Panc1 (cell line): ENCODE results near the gene C1orf115. TPM values are rescaled to one million over a fixed set of nuclear protein-coding genes. Genes with fewer than 3 reads are reported as not detected.
A peak's percentile ranks its signal among the peaks of the same experiment; 100 is the strongest.

Source experiments
- ATAC-seq: fragments of 200-7000 bp; cut with Tn5 transposase; 2 replicates; pipeline ENCODE4 v1.9.1; 2020; ENCODE audit warnings: mild to moderate bottlenecking, moderate library complexity
- BruUV-seq: library from RNA; stranded (reverse); fragments of 400-500 nt; replicated peaks from 2 replicates; lab custom pipeline; 2021; lab: Mats Ljungman, UMichigan
- CTCF ChIA-PET: fragments of 300-600 bp; sonication (Branson Sonifier 250); formaldehyde crosslinking; loops from one replicate; lab custom pipeline; 2022; ENCODE audit warnings: antibody characterized with exemption; lab: Charles Lee
- POLR2A ChIA-PET: fragments of 300-600 bp; sonication (Branson Sonifier 250); formaldehyde crosslinking; loops from one replicate; lab custom pipeline; 2022; ENCODE audit warnings: antibody characterized with exemption; lab: Charles Lee
- DNase-seq: peaks from one replicate; pipeline ENCODE4 v3.0.0-alpha.2; 2010; ENCODE audit warnings: low read depth, low spot score
- H3K27ac ChIP-seq: 2 replicates; pipeline ENCODE4 v1.5.1; 2011; ENCODE audit warnings: mild to moderate bottlenecking, low read length, inconsistent platforms
- H3K27me3 ChIP-seq: fragments of 200-500 bp; sonication (Bioruptor generic); 2 replicates; pipeline ENCODE4 v1.6.0; 2014; ENCODE audit warnings: low read length, inconsistent platforms; ENCODE audit not compliant: control insufficient read depth, insufficient read depth
- H3K36me3 ChIP-seq: fragments of 200-500 bp; sonication (Bioruptor generic); 2 replicates; pipeline ENCODE4 v1.5.1; 2014; ENCODE audit warnings: inconsistent platforms, mild to moderate bottlenecking, low read length, moderate library complexity; ENCODE audit not compliant: control insufficient read depth, insufficient read depth
- H3K4me1 ChIP-seq: 2 replicates; pipeline ENCODE4 v1.5.1; 2011; ENCODE audit warnings: inconsistent platforms, mild to moderate bottlenecking, low read length, moderate library complexity; ENCODE audit not compliant: control insufficient read depth, insufficient read depth
- H3K4me3 ChIP-seq, 2 experiments: 2 replicates each; pipeline ENCODE4 v1.5.1; 2011 to 2012; ENCODE audit warnings: low read depth in 2 of 2, low read length in 2 of 2, mild to moderate bottlenecking in 2 of 2, inconsistent platforms in 1 of 2, moderate library complexity in 1 of 2
- H3K9me3 ChIP-seq: fragments of 200-500 bp; sonication (Bioruptor generic); 2 replicates; pipeline ENCODE4 v1.5.1; 2014; ENCODE audit warnings: low read depth, mild to moderate bottlenecking, inconsistent platforms, low read length, moderate library complexity; ENCODE audit not compliant: control insufficient read depth, insufficient read depth
- POLR2AphosphoS5 ChIP-seq: IDR thresholded peaks from 2 replicates; pipeline ENCODE4 v1.6.1; 2012; ENCODE audit warnings: mild to moderate bottlenecking, low read depth, low read length, moderate library complexity
- SIN3A ChIP-seq: IDR thresholded peaks from 2 replicates; pipeline ENCODE4 v1.6.1; 2012; ENCODE audit warnings: low read depth, mild to moderate bottlenecking, low read length, moderate library complexity, borderline replicate concordance; ENCODE audit not compliant: insufficient read depth
- TCF7L2 ChIP-seq: IDR thresholded peaks from 2 replicates; pipeline ENCODE4 v1.6.1; 2011; ENCODE audit warnings: mild to moderate bottlenecking, low read depth, low read length, inconsistent platforms
- in situ Hi-C: cut with HindIII; loops from 2 replicates; pipeline ENCODE4 v1.10.0; 2016; ENCODE audit warnings: low sequenced_read_pairs, low pct_unique_long_range_greater_than_20kb
- intact Hi-C: fragments of 100-400 bp; cut with micrococcal nuclease; formaldehyde crosslinking; loops from one replicate; pipeline ENCODE4 v1.10.0; 2022; ENCODE audit not compliant: unreplicated experiment
- total RNA-seq: library from RNA; stranded (reverse); gene quantifications from one replicate; pipeline ENCODE4 v1.2.1, GENCODE V29; 2021; ENCODE audit not compliant: unreplicated experiment
- TF ChIP-seq, protein P1 (sequence below), 2 experiments: IDR thresholded peaks; 2 replicates each; pipeline ENCODE4 v1.6.1; 2011 to 2012; ENCODE audit warnings: low read depth in 2 of 2, control low read depth in 1 of 2, low read length in 1 of 2, mild to moderate bottlenecking in 1 of 2, moderate library complexity in 1 of 2; ENCODE audit not compliant: insufficient read depth in 1 of 2
- TF ChIP-seq, protein P2 (sequence below): fragments of 450-650 bp; IDR thresholded peaks from 2 replicates; pipeline ENCODE4 v1.5.1; 2017; ENCODE audit warnings: mild to moderate bottlenecking

Gene C1orf115
- total RNA-seq, 1 experiment from 2014 or later, result 3.9 TPM

DNA sequence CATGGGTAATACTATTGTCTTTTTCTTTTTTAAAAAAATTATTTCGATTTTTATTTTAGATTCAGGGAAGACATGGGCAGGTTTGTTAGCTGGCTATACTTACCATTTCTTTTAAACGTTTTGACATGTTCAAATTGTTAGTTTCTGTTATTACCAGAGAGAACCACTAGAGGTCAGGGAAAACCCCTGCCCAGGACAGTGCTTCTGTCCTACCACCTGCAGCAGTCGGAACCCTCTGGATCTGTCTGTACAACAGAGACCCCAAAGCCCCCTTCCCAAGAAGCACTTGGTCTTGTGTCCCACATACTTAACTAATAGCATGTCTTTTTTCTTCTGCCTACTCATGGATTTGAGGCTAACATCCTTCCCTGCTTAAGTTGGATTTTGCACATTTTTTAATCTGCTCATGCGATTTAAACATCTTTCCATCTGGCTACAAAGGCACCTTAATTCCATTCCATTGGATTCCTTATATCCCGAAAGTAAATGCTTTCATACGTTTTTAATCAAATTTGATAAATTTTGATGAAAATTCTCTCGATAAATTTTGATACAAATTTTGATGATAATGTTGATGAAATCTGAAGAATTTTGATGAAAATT lies 10.0 kb upstream of the C1orf115 start:
- ATAC-seq, result peak; percentile 86
- no peak overlapping the region for H3K4me3 ChIP-seq

DNA sequence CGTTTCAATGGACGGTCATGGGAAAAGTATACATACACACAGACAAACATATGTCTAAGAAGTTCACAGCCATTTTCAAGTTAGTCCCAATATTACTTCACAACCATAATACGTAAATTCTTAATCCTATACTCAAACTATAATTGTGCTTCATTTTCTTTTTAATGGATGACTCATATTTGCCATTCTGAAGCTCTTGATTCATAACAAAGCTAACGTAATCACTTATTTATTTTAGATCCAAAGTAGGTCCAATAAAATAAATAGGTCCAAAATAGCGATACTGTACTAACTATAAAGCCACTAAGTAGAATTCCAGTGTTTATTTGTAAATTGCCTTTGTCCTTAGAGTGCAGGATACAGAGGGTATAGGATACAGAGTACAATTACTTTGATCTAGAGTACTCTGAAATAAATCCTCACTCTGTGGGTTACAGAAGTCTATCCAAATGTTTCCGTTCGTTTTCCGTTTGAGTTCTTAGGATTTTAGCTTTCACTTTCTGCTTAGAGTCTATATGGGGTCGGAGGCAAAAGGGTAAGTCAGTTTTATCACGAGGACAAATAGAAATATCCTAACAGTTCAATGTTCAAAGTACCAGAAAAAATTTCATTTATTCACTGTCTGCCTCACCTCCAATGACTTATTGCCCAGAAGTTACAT lies 8.8 kb upstream of the C1orf115 start:
- ATAC-seq, result no peak
- Histone ChIP-seq H3K36me3 (no peaks in the 10 kb centered on the region), H3K27ac (no peak overlapping the region), H3K9me3 (no peaks in the 10 kb centered on the region), H3K4me1 (0 out of 2 replicates have a peak, but pooled peaks cover 2% of the 10 kb centered on the region), H3K4me3 (no peak overlapping the region), H3K27me3 (no peaks in the 10 kb centered on the region)
- in situ Hi-C loops (no loop called here), intact Hi-C loops (loop anchor here (2.0 to 10.0 kb wide), 2 partner anchors 95 to 397 kb away; no protein-coding TSS in a partner anchor)
- ChIA-PET POLR2A (no interaction called here), CTCF (no interaction called here)
- TF ChIP-seq SIN3A (no peak), TCF7L2 (no peak), POLR2AphosphoS5 (no peak)
- TF ChIP-seq, protein P1, sequence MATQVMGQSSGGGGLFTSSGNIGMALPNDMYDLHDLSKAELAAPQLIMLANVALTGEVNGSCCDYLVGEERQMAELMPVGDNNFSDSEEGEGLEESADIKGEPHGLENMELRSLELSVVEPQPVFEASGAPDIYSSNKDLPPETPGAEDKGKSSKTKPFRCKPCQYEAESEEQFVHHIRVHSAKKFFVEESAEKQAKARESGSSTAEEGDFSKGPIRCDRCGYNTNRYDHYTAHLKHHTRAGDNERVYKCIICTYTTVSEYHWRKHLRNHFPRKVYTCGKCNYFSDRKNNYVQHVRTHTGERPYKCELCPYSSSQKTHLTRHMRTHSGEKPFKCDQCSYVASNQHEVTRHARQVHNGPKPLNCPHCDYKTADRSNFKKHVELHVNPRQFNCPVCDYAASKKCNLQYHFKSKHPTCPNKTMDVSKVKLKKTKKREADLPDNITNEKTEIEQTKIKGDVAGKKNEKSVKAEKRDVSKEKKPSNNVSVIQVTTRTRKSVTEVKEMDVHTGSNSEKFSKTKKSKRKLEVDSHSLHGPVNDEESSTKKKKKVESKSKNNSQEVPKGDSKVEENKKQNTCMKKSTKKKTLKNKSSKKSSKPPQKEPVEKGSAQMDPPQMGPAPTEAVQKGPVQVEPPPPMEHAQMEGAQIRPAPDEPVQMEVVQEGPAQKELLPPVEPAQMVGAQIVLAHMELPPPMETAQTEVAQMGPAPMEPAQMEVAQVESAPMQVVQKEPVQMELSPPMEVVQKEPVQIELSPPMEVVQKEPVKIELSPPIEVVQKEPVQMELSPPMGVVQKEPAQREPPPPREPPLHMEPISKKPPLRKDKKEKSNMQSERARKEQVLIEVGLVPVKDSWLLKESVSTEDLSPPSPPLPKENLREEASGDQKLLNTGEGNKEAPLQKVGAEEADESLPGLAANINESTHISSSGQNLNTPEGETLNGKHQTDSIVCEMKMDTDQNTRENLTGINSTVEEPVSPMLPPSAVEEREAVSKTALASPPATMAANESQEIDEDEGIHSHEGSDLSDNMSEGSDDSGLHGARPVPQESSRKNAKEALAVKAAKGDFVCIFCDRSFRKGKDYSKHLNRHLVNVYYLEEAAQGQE (IDR thresholded peaks at IDR 0.05; ENCODE audit: insufficient read depth in 1 of 2, low read depth in 2 of 2, low read length in 1 of 2), result no peak
- TF ChIP-seq, protein P2, sequence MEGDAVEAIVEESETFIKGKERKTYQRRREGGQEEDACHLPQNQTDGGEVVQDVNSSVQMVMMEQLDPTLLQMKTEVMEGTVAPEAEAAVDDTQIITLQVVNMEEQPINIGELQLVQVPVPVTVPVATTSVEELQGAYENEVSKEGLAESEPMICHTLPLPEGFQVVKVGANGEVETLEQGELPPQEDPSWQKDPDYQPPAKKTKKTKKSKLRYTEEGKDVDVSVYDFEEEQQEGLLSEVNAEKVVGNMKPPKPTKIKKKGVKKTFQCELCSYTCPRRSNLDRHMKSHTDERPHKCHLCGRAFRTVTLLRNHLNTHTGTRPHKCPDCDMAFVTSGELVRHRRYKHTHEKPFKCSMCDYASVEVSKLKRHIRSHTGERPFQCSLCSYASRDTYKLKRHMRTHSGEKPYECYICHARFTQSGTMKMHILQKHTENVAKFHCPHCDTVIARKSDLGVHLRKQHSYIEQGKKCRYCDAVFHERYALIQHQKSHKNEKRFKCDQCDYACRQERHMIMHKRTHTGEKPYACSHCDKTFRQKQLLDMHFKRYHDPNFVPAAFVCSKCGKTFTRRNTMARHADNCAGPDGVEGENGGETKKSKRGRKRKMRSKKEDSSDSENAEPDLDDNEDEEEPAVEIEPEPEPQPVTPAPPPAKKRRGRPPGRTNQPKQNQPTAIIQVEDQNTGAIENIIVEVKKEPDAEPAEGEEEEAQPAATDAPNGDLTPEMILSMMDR, result no peak
- no TSS peak for BruUV-seq
- no peak for DNase-seq

More for the DNA sequence above, 10.0 kb upstream of the C1orf115 start:
- Histone ChIP-seq H3K27me3 (no peaks in the 10 kb centered on the region), H3K36me3 (no peaks in the 10 kb centered on the region), H3K4me1 (0 out of 2 replicates have a peak, but pooled peaks cover 2% of the 10 kb centered on the region), H3K27ac (no peak overlapping the region), H3K9me3 (no peaks in the 10 kb centered on the region)
- in situ Hi-C loops, result no loop called here
- DNase-seq, result peak; percentile 41
- POLR2A ChIA-PET, result no interaction called here
- TF ChIP-seq TCF7L2 (no peak), POLR2AphosphoS5 (no peak), SIN3A (no peak)
- TF ChIP-seq, protein P2, result peak; percentile 92
- TF ChIP-seq, protein P1 (IDR thresholded peaks at IDR 0.05; ENCODE audit: insufficient read depth in 1 of 2, low read depth in 2 of 2, low read length in 1 of 2), result no peak
- CTCF ChIA-PET, result interaction anchor here (0.5 to 0.6 kb wide), 3 partner anchors 50 to 523 kb away, joined by 3 to 4 read pairs (median 4); no protein-coding TSS in a partner anchor
- intact Hi-C loops, result loop anchor here (2.0 to 10.0 kb wide), 2 partner anchors 97 to 395 kb away; no protein-coding TSS in a partner anchor
- no TSS peak for BruUV-seq
